HG03460 (cell line): ENCODE results near the gene PEDS1.
"Not testable (repeated sequence)": the region's sequence is repeated elsewhere in the genome, so short reads cannot be mapped to it uniquely, and the experiment has no call there.

ENCODE experiments used
- ATAC-seq: cut with Tn5 transposase; IDR thresholded peaks from one replicate; pipeline ENCODE4 v1.9.1; 2021; ENCODE audit not compliant: unreplicated experiment

PEDS1 gene

DNA sequence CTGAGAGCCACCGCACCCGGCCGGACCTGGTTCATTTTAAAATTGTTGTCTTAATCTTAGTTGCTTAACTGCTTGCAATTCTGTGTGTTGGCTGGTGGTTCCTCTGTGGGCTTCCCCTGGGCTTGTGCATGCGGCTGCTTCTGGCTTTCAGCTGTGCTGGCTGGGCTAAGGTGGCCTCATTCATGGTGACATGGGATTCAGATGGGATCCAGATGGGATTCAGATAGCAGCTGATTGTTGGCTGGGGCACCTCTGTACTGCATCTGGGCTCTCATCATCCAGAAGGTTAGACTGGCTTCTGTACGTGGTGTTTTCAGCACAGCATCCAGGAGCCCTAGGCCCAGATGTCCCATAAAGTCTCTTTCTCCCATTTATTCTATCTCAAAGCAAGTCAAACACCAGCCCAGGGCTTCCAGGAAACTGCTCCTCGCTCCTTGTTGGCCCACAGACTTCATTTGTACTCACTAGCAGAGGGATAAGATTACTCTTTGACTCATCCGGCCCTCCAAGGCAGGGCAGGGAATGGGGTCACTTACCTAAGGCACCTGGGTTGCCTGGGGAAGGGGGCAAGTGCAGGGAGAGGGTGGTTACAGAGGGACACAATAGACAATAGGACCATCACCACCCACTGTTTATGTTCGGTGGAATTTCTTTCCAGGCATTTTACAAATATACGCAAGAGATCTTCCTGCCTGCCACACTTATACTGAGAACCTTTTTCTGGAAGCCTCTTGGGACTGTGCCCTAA lies 10.2 kb upstream of the PEDS1 start:
- no peak for ATAC-seq

DNA sequence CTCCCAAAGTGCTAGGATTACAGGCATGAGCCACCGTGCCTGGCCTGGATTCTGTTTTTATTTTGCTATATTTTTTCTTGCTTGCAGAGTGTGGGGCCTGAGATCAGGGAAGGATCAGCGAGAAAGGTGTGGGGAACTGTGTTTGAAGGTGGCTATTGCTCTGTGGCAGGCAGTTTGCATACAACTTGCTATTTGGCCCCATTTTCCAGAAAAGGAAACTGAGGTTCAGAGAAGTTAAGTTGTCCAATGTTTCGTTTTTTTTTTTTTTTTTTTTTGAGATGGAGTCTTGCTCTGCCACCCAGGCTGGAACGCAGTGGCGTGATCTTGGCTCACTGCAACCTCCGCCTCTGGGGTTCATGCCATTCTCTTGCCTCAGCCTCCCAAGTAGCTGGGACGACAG lies 8.0 kb upstream of the PEDS1 start:
- ATAC-seq = not testable (repeated sequence)

DNA sequence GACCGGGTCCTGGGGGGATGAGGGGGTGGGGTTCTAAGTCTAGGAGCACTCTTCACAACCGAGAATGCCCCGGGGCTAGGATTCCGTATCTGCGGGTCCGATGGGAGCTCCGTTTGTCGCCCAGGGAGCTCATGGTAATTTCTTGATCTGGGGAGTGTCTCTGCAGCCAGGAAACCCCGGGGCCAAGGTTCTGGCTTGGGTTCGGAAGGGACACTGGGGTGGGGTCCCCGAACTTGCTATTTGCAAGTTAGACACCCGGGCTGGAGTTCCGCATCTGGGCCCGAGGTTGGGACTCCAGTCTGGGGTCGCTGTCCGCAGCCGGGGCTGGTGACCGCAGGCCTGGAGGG lies 397 bp downstream of the PEDS1 start:
- ATAC-seq = no peak

DNA sequence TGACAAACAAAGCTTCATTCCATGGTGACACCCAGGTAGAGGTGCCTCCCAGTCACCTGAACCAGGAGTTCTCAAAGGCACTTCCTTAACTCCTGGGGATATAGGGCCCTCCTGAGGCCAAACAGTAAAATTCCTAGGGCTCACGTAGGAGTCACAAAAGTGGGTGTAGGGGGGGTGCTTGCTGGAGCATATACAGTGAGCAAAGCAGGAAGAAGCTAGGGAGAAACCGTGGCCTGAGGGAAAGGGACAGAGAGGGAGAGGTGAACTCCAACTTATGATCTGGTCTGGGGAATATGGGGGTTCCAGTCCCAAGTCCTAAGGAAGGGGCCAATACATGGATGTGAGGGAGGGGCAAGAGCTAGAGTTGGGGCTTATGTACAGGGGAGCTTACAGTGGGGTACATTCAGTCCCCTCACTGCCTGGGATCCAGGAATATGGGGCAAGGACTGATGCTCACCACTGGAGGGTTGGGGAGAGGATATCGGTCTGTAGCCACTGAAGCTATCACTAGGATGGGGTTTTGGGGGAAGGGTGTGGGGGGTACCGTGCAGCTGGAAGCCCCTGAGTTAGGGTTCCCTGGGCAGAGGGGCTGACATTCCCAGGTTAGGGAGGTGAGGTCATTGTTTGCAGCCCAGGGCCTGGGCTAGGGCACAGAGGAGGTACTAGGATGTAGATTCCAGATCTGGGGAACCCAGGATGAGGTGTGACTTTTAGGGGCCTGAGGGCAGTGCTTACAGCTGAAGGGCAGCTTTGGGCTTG lies 950 bp downstream of the PEDS1 start:
- no peak for ATAC-seq

DNA sequence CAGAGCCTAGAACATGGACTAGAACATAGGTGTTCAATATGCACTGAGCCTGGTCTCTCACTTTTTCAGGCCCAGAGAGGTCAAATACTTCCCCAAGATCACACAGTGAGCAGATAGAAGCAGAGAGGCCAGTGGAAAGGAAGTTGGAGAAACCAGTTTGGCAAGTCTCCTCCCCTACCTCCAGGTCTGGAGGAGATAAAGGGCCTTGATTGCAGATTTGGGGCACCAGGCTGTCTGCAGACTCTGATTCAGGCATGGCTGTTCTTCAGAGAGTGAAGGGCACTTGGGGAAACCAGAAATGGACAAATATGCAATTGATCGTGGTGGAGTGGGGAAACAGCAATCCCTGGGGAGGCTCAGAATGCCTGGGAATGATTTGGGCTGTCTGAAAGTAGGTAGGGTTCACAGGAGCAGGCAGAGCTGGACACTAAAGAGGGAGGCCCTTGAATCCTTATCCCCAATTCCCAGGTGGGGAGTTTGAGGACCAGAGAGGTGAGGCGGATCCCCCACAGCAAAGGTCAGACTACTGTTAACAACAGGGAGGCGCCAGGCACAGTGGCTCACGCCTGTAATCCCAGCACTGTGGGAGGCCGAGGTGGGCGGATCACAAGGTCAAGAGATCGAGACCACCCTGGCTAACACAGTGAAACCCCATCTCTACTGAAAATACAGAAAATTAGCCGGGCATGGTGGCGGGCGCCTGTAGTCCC lies 2.3 kb downstream of the PEDS1 start:
- no peak for ATAC-seq

DNA sequence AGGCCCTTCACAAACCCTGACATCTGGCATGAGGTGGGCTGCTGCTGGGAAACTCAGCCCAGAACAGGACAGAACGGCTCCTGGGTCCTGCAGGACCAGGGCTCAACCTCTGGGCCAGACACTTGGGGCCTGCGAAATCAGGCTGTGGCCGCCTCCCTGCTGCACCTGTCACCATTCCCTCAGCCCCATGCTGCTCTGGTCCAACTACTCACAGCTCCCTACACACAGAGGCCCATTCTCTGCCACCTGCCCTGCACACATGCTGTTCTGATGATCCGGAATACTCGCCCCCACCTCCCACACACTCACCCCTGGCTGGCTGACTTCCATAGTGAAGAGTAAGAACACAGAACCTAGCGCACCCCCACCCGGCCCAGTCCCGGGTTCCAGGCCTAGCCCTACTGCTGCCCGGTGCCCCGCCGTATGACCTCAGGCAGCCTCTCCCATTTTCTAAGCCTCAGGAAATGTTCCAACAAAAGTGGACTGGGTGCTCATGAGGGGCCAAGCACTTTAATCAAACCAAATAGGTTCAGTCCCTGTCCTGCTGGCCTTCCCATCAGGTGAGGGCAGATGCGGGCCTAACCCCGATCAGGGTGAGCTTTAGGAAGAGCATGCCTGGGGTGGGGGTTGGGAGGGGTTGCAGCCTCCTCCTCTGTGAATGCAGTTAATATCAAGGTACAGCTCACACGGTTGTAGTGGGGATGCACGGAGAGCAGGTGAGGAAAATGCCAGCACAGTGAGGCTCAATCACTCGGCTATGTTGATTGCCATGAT lies 3.9 kb downstream of the PEDS1 start:
- ATAC-seq = no peak

DNA sequence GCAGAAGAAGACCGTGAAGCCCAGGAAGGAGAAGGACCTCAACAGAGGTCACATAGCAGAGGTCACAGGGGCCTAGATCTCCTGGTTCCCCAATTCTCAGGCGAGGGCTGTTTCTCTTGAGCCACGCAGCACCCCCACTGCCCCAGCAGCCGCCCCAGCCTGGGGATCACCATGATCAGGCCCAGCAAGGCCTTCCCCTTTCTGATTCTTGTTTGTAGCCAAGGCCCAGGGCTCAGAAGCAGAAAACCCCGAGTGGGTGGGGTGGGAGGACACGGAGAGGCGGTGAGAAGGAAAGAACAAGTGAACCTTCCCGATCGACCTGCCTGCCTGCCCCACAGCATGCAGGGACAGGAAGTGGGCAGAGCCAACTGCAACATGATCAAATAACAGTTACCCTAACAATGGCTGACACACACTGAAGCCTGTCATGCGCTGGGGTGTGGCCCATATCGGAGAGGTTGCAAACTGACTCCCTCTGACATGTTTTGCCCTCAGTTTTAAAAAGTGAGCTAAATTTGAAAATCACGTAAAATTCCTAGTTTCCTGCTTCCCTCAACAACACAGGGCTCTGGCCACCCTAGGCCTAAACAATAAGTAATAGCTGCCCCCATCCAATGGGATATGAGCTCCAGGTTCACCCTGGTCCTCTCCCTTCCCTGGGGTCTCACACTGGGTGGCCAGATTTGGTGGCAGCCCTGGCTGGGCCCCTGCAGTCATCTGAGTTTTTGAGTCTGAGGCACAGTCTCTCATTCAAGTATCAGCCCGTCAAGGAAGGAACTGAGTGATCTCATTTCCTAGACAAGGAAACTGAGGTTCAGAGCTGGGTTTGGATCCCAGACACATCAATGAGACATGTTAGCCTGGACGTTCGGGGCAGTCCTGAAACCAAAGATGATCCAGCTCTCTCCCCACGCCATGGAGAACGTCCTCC lies 6.5 kb downstream of the PEDS1 start:
- peak; percentile 78 for ATAC-seq

GRCh38 chr20:50146214-50146613 lies 7.3 kb downstream of the PEDS1 start:
- ATAC-seq = no peak

DNA sequence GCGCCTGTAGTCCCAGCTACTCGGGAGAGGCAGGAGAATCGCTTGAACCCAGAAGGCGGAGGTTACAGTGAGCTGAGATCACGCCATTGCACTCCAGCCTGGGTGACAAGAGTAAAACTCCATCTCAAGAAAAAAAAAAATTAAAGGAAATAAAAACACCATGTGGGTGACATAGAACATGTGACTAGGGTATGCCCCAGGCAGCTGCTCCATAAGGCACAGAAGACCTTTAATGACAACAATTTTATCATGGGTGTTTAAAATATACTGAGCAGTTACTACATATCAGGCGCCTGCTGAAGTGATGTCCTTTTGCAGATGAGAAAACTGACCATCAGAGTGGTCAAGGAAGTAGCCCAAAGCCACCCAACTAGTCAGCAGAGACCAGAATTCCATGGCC lies 8.0 kb downstream of the PEDS1 start:
- no peak for ATAC-seq

DNA sequence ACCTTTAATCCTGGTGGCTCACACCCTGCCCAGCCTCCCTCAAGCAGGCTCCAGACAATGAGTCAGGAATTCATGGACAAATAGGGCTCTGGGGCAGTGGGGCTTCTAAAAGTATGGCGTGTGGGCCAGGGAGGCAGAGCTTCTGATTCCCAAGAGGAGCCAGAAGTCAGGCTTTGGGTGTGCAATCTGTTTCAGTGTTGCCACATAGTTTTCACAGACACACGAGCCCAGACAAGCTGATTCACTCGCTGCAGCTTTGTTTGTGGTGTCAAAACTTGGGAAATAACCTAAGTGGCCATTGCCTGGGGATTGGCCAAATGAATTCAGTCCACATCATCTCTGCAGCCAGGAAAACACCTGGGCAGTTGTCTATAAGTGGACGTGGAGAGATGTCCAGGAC lies 9.2 kb downstream of the PEDS1 start:
- ATAC-seq = no peak

GRCh38 chr20:50142812-50143211 lies 10.7 kb downstream of the PEDS1 start:
- ATAC-seq = no peak

GRCh38 chr20:50141811-50142561 lies 11.5 kb downstream of the PEDS1 start:
- no peak for ATAC-seq

GRCh38 chr20:50141018-50141675 lies 12.4 kb downstream of the PEDS1 start:
- ATAC-seq = no peak

DNA sequence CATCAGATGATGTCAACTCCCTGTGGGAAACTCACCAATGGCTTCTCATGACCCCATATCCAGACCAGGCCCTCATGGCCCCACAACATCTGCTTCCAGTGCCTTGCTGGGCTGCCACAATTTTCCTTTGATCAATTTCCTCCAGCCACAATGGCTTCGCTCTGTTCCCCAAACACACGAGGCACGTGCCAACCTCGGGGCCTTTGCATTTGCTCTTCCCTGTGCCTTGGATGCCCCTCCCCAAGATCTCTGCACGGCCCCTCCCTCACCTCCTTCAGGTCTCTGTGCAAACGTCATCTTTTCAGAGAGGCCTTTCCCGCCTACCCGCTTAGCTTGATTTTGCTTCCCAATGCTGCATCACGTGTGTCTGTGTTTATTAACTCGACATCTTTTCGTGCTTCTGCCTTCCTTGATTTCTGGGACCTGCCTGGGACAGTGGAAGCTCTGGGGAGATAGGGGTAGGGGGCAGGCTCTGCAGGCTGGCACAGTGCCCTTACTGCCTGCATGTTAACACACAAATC lies 13.1 kb downstream of the PEDS1 start:
- ATAC-seq = no peak

DNA sequence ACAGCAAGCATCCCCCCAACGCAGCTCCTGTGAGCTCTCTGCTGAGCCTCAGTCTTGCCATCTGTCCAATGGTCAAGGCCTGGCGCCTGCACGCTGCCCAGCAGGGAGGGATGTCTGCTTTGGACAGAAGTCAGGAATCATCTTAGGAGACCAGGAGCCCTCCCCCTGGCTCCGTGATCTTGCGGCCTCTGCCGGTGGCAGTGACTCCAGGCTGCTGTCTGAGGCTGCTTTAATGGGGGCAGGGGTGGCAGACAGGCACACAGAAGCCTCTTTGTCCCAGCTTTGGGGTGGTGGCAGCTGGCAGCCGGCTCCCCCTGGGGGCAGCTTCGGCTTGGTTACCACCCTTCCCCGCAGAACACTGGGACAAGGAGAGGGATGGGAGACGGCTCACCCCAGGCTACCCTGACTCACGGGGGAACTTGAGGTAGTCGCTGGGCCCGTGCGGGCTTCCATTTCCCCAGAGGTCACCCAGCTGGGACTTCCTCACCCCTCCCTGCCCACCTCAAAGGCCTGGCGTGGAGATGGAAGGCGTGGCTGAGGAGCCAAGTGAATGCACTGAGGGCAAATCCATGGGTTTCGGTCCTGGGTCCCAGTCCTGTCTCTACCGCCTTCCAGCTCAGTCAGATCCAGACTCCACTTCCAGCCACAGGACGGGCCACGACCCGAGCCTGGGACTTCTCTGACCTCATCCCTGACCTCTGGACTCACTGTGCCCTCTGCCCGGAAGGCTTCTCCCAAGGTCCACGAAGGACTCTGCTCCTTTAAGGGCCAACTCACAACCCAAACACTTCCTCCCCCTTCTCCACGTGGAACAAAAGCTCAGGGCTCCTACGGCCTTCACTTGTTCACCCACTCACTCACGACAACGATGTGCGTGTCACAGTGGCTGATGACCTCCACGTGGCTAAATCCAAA lies 14.8 kb downstream of the PEDS1 start:
- ATAC-seq = no peak

DNA sequence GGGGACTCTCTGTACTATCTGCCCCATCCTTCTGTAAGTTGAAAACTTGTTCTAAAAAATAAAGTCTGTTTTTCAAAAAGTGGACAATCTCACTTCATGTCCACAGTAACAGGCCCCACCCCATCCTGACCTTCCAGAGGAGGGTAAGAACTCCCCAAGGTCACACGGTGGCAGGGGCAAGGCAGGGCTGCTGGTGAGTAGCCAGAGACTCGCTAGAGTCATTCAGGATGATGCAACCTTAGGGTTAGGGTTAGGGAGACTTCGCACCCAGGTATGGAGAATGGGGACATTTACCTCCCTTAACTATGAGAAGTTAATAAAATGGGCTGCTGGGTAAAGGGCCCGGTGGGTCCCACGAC lies 15.4 kb downstream of the PEDS1 start:
- no peak for ATAC-seq

DNA sequence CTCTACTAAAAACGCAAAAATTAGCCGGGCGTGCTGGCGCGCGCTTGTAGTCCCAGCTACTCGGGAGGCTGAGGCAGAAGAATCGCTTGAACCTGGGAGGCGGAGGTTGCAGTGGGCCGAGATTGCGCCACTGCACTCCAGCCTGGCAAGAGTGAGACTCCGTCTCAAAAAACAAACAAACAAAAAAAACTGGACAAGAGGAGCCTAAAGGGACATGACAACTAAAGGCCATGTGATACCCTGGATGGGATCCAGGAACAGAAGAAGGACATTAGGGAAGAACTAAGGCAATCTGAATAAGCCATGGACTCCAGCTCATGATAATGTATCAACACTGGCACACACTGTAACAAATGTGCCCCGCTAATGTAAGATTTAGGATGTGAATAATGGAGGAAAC lies 15.8 kb downstream of the PEDS1 start:
- ATAC-seq = not testable (repeated sequence)
